ENCODE measurements around the gene AGTR1.

The AGTR1 gene

GRCh38 chr3:148758303-148758884, 60.7 kb downstream of the AGTR1 start:
- Histone ChIP-seq H4K20me1 (ENCODE audit: insufficient read depth, low read length) (no peaks in the 10 kb centered on the region), H3K79me2 (ENCODE audit: insufficient read depth, low read length) (no peaks in the 10 kb centered on the region), H2AFZ (ENCODE audit: low read length) (no peak overlapping the region), H3K27ac (ENCODE audit: low read depth, low read length, poor library complexity, severe bottlenecking) (no peak overlapping the region), H3K36me3 (ENCODE audit: insufficient read depth, low read length) (no peaks in the 10 kb centered on the region), H3K4me1 (ENCODE audit: insufficient read depth, low read length, severe bottlenecking) (no peaks in the 10 kb centered on the region), H3F3A (ENCODE audit: insufficient read depth, low read length) (no peaks in the 10 kb centered on the region), H3K9me3 (ENCODE audit: low read length) (no peaks in the 10 kb centered on the region), H3K9ac (ENCODE audit: low read length) (no peak overlapping the region), H3K4me3 (ENCODE audit: low read depth, low read length, poor library complexity, severe bottlenecking) (no peak overlapping the region), H3K4me2 (ENCODE audit: low read length) (no peak overlapping the region), H3K27me3 (ENCODE audit: insufficient read depth, low read length) (no peaks in the 10 kb centered on the region), H3K9me2 (ENCODE audit: low read depth, low read length) (no peaks in the 10 kb centered on the region)
- no peak for TF ChIP-seq CTCF (IDR thresholded peaks at IDR 0.05; ENCODE audit: low read length)
- TF ChIP-seq EZH2 (IDR thresholded peaks at IDR 0.05; ENCODE audit: borderline replicate concordance, low read length): no peak

GRCh38 chr3:148759430-148759829, 61.7 kb downstream of the AGTR1 start:
- Histone ChIP-seq H3K4me2 (ENCODE audit: low read length) (no peak overlapping the region), H3K9ac (ENCODE audit: low read length) (no peak overlapping the region), H2AFZ (ENCODE audit: low read length) (no peak overlapping the region), H3K27ac (ENCODE audit: low read depth, low read length, poor library complexity, severe bottlenecking) (no peak overlapping the region), H3K9me3 (ENCODE audit: low read length) (no peaks in the 10 kb centered on the region), H3K9me2 (ENCODE audit: low read depth, low read length) (no peaks in the 10 kb centered on the region), H3K27me3 (ENCODE audit: insufficient read depth, low read length) (no peaks in the 10 kb centered on the region), H3K4me1 (ENCODE audit: insufficient read depth, low read length, severe bottlenecking) (no peaks in the 10 kb centered on the region), H3K4me3 (ENCODE audit: low read depth, low read length, poor library complexity, severe bottlenecking) (no peak overlapping the region), H3K36me3 (ENCODE audit: insufficient read depth, low read length) (no peaks in the 10 kb centered on the region), H3F3A (ENCODE audit: insufficient read depth, low read length) (no peaks in the 10 kb centered on the region), H4K20me1 (ENCODE audit: insufficient read depth, low read length) (no peaks in the 10 kb centered on the region), H3K79me2 (ENCODE audit: insufficient read depth, low read length) (no peaks in the 10 kb centered on the region)
- TF ChIP-seq EZH2 (IDR thresholded peaks at IDR 0.05; ENCODE audit: borderline replicate concordance, low read length) (no peak), CTCF (IDR thresholded peaks at IDR 0.05; ENCODE audit: low read length) (no peak)

GRCh38 chr3:148763156-148763680, 65.5 kb downstream of the AGTR1 start:
- H3K4me2 ChIP-seq (ENCODE audit: low read length): no peak overlapping the region
- H3K9me3 ChIP-seq (ENCODE audit: low read length): no peaks in the 10 kb centered on the region
- no peaks in the 10 kb centered on the region for H3K4me1 ChIP-seq (ENCODE audit: insufficient read depth, low read length, severe bottlenecking)
- H3K79me2 ChIP-seq (ENCODE audit: insufficient read depth, low read length): no peaks in the 10 kb centered on the region
- no peaks in the 10 kb centered on the region for H3K36me3 ChIP-seq (ENCODE audit: insufficient read depth, low read length)
- H3F3A ChIP-seq (ENCODE audit: insufficient read depth, low read length): no peaks in the 10 kb centered on the region
- H3K27ac ChIP-seq (ENCODE audit: low read depth, low read length, poor library complexity, severe bottlenecking): no peak overlapping the region
- TF ChIP-seq CTCF (IDR thresholded peaks at IDR 0.05; ENCODE audit: low read length): no peak
- no peak for TF ChIP-seq EZH2 (IDR thresholded peaks at IDR 0.05; ENCODE audit: borderline replicate concordance, low read length)
- no peaks in the 10 kb centered on the region for H4K20me1 ChIP-seq (ENCODE audit: insufficient read depth, low read length)
- H3K4me3 ChIP-seq (ENCODE audit: low read depth, low read length, poor library complexity, severe bottlenecking): no peak overlapping the region
- H2AFZ ChIP-seq (ENCODE audit: low read length): no peak overlapping the region
- H3K27me3 ChIP-seq (ENCODE audit: insufficient read depth, low read length): no peaks in the 10 kb centered on the region
- H3K9ac ChIP-seq (ENCODE audit: low read length): no peak overlapping the region
- H3K9me2 ChIP-seq (ENCODE audit: low read depth, low read length): no peaks in the 10 kb centered on the region

Measured in OCI-LY1 (cell line).